ENCODE data around the gene STK32B.

STK32B gene

DNA sequence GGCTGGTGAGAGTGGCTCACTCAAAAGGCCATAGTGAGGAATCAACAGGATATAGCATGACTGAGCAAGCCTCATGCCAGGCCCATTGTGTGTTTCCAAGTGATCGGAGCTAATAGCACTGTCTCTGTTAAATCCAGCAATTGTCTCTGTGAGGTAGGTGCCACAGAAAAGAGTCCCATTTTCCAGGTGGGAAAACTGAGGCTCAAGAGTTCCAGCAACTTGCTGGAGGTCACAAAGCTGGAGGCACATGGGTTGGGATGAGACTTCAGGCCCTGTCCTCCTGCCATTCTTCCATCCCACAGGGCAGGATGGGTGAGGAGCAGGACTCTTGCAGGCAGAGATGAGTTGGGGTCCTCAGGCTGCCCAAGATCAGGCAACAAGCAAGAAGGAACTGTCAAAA lies 30.9 kb upstream of the STK32B start:
- TF ChIP-seq CTCF (IDR thresholded peaks at IDR 0.05; ENCODE audit: low read depth, low read length) = no peak
- no peak overlapping the region for H3K4me3 ChIP-seq (ENCODE audit: low read depth, low read length)

DNA sequence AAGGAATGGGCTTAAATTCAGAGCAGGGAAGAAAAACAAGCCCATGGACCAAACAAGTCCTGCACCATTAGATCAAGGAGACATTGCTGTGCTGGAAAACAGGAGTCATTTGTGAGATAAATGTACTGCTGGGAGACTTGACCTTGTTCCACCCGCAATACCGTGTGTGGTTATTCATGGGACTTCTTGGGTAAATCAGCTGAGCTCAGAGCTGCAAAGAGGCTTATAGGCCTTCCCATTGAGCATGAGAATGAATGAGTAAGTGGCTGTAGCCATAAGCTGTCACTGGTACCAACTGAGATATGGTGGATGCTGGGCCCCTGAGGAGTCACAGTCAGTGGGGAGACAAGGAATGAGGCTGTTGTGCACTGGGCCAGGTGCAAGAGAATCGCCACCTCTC lies 29.7 kb upstream of the STK32B start:
- no peak for TF ChIP-seq CTCF (IDR thresholded peaks at IDR 0.05; ENCODE audit: low read depth, low read length)
- no peak overlapping the region for H3K4me3 ChIP-seq (ENCODE audit: low read depth, low read length)

DNA sequence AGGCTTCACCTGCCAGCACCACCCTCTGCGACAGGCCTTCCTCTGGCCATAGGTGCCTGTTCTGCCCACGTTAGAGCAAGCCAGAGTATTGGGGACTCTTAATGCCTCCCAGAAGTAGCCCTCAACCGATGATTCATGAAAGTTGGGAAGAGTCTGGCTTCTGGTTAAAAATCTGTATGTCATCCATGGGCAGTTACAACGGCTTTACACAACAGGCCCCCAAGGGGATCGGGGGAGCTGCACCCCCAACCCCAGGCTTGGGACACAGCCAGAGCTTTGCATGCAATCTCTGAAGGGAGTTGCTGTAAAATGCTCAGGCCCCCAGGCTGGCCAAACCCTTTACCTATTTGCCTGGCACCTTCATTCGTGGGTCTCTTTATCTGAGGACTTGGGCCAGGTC lies 26.6 kb upstream of the STK32B start:
- no peak overlapping the region for H3K4me3 ChIP-seq (ENCODE audit: low read depth, low read length)
- TF ChIP-seq CTCF (IDR thresholded peaks at IDR 0.05; ENCODE audit: low read depth, low read length) = no peak

- no peak overlapping the region for H3K4me3 ChIP-seq (ENCODE audit: low read depth, low read length)
- TF ChIP-seq CTCF (IDR thresholded peaks at IDR 0.05; ENCODE audit: low read depth, low read length) = no peak
Measured at GRCh38 chr4:5026371-5026770, 24.9 kb upstream of the STK32B start.

DNA sequence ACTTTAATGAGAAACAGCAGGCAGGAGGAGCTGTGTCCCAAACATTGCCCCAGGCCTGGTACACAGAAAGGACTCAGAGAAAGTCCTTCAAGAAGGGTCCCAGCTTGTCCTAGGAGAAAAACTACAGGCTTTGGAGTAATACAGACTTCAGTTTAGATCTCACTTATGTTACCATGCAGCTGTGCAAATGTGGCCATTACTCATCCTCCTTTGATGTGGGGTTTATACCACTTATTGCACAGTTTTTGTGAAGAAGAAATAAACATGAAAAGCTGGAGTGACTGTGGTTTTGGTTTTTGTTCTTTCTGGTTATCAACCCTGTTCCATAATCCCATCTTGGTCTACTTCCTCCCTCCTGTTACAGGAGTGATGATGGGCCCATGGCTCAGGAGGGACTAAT lies 23.9 kb upstream of the STK32B start:
- no peak for TF ChIP-seq CTCF (IDR thresholded peaks at IDR 0.05; ENCODE audit: low read depth, low read length)
- H3K4me3 ChIP-seq (ENCODE audit: low read depth, low read length) = no peak overlapping the region

GRCh38 chr4:5028480-5028879 lies 22.8 kb upstream of the STK32B start:
- H3K4me3 ChIP-seq (ENCODE audit: low read depth, low read length) = no peak overlapping the region
- no peak for TF ChIP-seq CTCF (IDR thresholded peaks at IDR 0.05; ENCODE audit: low read depth, low read length)

- TF ChIP-seq CTCF (IDR thresholded peaks at IDR 0.05; ENCODE audit: low read depth, low read length) = no peak
- no peak overlapping the region for H3K4me3 ChIP-seq (ENCODE audit: low read depth, low read length)
Measured at GRCh38 chr4:5029447-5029846, 21.8 kb upstream of the STK32B start.
